Activated CD4-positive, alpha-beta T cell treated with anti-CD3 and anti-CD28 coated beads, Interleukin-2, amount 10 ng/mL, durations not matched to agents 24 days and 14 days (primary cell): ENCODE results near the gene MSH3. TPM values are rescaled to one million over a fixed set of nuclear protein-coding genes. Genes with fewer than 3 reads are reported as not detected.
"Not testable (repeated sequence)": the region's sequence is repeated elsewhere in the genome, so short reads cannot be mapped to it uniquely, and the experiment has no call there.

Experiments used
- DNase-seq: peaks from one replicate; pipeline ENCODE4 v3.0.0; 2022
- H3K27ac Mint-ChIP-seq: one replicate; pipeline ENCODE4 v1.8.0; 2022; ENCODE audit warnings: mild to moderate bottlenecking, mixed read lengths
- H3K27me3 Mint-ChIP-seq: one replicate; pipeline ENCODE4 v1.8.0; 2022; ENCODE audit warnings: mixed read lengths
- H3K36me3 Mint-ChIP-seq: one replicate; pipeline ENCODE4 v1.8.0; 2022; ENCODE audit warnings: low read depth, mild to moderate bottlenecking, mixed read lengths
- H3K4me1 Mint-ChIP-seq: one replicate; pipeline ENCODE4 v1.8.0; 2021; ENCODE audit warnings: mixed read lengths
- H3K4me3 Mint-ChIP-seq: one replicate; pipeline ENCODE4 v1.8.0; 2022; ENCODE audit warnings: mild to moderate bottlenecking, moderate library complexity, mixed read lengths
- H3K9me3 Mint-ChIP-seq: one replicate; pipeline ENCODE4 v1.8.0; 2021; ENCODE audit warnings: mixed read lengths
- intact Hi-C: fragments of 100-400 bp; cut with micrococcal nuclease; formaldehyde crosslinking; loops from one replicate; pipeline ENCODE4 v1.15.1; 2023
- total RNA-seq: library from RNA; stranded (reverse); gene quantifications from 2 replicates; pipeline ENCODE4 v1.2.3, GENCODE V29; 2022

MSH3 gene
- total RNA-seq, 1 donor from 2014 or later, result 21.1 TPM

DNA sequence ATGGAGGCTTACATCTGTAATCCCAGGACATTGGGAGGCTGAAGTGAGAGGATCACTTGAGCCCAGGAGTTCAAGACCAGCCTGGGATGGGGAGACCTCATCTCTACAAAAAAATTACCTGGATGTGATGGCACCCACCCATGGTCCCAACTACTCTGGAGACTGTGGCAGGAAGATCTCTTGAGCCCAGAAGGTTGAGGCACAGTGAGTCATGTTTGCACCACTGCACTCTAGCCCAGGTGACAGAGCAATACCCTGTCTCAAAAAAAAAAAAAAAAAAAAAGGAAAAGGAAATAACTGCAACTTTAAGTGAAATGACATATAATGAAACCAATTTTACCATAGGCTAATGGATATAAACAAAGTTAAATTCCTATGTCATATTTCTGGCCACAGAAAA lies 152.5 kb downstream of the MSH3 start:
- no peak for DNase-seq
- Mint-ChIP-seq H3K27me3 (no peaks in the 10 kb centered on the region), H3K36me3 (peaks cover 32% of the 10 kb centered on the region), H3K4me3 (no peak overlapping the region), H3K27ac (no peak overlapping the region), H3K9me3 (no peaks in the 10 kb centered on the region), H3K4me1 (peaks cover 9% of the 10 kb centered on the region)
- intact Hi-C loops, result no loop called here

DNA sequence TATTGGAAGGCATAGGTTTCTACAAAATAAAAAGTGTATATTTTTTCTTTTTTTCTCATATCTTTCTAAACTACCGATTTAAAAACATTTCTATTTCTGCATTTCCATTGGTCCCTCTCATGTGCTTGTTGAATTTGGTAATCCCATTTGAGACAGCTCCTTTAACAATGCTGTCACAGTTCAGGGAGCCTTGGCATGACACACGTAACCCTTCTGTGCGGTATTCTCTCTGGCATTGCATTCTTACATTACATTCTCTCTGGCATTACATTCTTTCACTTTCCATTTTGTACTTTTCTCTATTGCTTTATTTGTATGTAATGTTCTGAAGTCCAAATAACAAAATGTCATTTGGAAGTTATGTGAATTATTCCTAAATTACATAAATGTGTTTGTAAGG lies 155.0 kb downstream of the MSH3 start:
- peaks cover 29% of the 10 kb centered on the region for H3K36me3 Mint-ChIP-seq
- no peaks in the 10 kb centered on the region for H3K9me3 Mint-ChIP-seq
- H3K4me1 Mint-ChIP-seq, result peaks cover 11% of the 10 kb centered on the region
- no peak overlapping the region for H3K27ac Mint-ChIP-seq
- intact Hi-C loops, result no loop called here
- no peak overlapping the region for H3K4me3 Mint-ChIP-seq
- no peaks in the 10 kb centered on the region for H3K27me3 Mint-ChIP-seq
- no peak for DNase-seq

- intact Hi-C loops, result no loop called here
- H3K36me3 Mint-ChIP-seq, result peaks cover 32% of the 10 kb centered on the region
- no peaks in the 10 kb centered on the region for H3K9me3 Mint-ChIP-seq
- no peak for DNase-seq
- no peak overlapping the region for H3K27ac Mint-ChIP-seq
- peaks cover 11% of the 10 kb centered on the region for H3K4me1 Mint-ChIP-seq
- no peak overlapping the region for H3K4me3 Mint-ChIP-seq
- H3K27me3 Mint-ChIP-seq, result no peaks in the 10 kb centered on the region
Observed at GRCh38 chr5:80810425-80810824, 156.0 kb downstream of the MSH3 start.

GRCh38 chr5:80816590-80816989 lies 162.1 kb downstream of the MSH3 start:
- peaks cover 2% of the 10 kb centered on the region for H3K4me1 Mint-ChIP-seq
- no peak overlapping the region for H3K4me3 Mint-ChIP-seq
- intact Hi-C loops, result no loop called here

DNA sequence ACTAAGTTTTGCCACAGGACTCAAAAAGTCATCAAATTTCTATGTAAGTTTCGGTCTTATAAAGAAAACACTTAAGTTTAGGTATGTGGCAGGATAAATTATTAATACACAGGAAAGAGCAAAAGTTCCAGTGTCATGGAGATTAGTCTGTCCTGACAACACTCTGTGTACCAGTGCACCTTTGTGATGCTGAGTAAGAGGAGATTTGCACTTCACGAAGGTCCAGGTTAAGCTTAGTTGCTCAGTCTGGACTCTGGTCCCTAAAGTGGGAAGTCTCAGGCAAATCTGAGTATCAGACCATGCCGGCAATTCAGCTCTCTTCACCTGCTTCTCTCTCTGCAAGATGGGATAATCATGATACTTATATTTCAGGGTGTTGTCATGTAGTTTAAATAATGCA lies 166.2 kb downstream of the MSH3 start:
- Mint-ChIP-seq H3K9me3 (peaks cover 17% of the 10 kb centered on the region), H3K36me3 (peaks cover 34% of the 10 kb centered on the region), H3K4me1 (no peaks in the 10 kb centered on the region), H3K27me3 (no peaks in the 10 kb centered on the region), H3K27ac (no peak overlapping the region), H3K4me3 (no peak overlapping the region)
- DNase-seq, result no peak
- intact Hi-C loops, result no loop called here

More at GRCh38 chr5:80816590-80816989, 162.1 kb downstream of the MSH3 start:
- no peak for DNase-seq
- Mint-ChIP-seq H3K36me3 (peaks cover 38% of the 10 kb centered on the region), H3K27ac (no peak overlapping the region), H3K9me3 (peaks cover 17% of the 10 kb centered on the region), H3K27me3 (no peaks in the 10 kb centered on the region)

DNA sequence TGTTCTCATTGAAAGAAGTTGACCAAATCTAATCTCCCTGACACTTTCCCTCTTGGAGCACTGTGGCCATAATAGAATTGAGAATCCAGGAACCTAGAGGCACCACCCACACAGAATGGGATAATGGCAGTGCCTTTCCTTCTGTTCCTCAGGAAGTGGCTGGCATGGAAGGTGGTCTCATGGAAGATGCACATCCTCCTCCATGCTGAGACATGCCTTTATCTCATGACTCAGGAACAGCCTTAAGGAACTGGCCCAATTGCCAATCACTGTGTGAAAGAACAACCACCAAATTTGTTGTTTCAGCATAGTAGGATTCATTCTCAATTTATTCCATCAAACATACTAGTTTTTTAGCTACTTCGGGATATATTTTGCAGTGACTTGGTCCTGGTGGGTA lies 168.2 kb downstream of the MSH3 start:
- H3K9me3 Mint-ChIP-seq, result peaks cover 3% of the 10 kb centered on the region
- peaks cover 27% of the 10 kb centered on the region for H3K36me3 Mint-ChIP-seq
- DNase-seq, result no peak
- intact Hi-C loops, result no loop called here
- no peaks in the 10 kb centered on the region for H3K4me1 Mint-ChIP-seq
- H3K27ac Mint-ChIP-seq, result no peak overlapping the region
- H3K27me3 Mint-ChIP-seq, result no peaks in the 10 kb centered on the region
- no peak overlapping the region for H3K4me3 Mint-ChIP-seq

DNA sequence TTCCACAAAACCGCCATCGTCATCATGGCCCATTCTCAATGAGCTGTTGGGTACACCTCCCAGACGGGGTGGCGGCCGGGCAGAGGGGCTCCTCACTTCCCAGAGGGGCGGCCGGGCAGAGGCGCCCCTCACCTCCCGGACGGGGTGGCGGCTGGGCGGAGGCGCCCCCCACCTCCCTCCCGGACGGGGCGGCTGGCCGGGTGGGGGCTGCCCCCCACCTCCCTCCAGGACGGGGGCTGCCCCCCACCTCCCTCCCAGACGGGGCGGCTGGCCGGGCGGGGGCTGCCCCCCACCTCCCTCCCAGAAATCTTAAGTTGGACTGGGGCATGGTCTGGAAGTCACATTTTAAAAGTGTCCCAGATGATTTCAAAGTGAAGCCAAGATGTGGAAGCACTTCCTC lies 169.7 kb downstream of the MSH3 start:
- H3K27ac Mint-ChIP-seq, H3K4me1 Mint-ChIP-seq, H3K4me3 Mint-ChIP-seq, H3K27me3 Mint-ChIP-seq, H3K9me3 Mint-ChIP-seq, DNase-seq, intact Hi-C loops: not testable (repeated sequence)
- peaks cover 34% of the 10 kb centered on the region for H3K36me3 Mint-ChIP-seq

DNA sequence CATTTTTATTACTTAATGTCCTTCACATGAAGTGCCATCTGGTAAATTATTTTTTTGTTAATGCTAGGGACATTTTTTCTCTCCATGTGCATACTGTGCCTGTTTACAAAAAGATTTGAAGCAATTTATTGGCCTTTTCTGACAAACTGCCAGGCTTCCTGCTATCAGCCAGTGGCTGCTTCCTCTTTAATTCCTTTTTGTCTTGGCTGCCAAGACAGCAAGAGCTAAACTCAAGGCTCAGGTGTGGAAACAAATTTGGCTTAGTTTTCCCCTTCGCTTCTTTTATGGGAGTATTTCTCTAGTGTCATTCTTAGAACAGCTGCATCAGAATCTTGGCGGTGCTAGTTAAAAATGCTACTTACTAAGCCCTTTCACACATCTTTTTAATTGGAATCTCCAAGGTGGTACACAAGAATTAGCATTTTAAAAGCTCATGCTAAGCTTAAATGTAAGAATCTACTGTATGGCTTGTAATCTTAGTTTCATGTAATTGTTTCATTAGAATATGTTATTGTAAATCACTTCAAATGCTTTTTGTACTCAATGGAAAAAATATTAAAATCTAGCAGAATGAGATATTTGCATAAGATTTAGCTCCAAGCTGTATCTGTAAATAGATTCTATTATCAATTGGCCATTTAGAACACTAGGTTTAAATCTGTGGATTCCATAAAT lies 171.5 kb downstream of the MSH3 start:
- no peak for DNase-seq
- peaks cover 41% of the 10 kb centered on the region for H3K36me3 Mint-ChIP-seq
- intact Hi-C loops, result no loop called here
- peaks cover 8% of the 10 kb centered on the region for H3K9me3 Mint-ChIP-seq
- H3K27ac Mint-ChIP-seq, result no peak overlapping the region
- no peaks in the 10 kb centered on the region for H3K4me1 Mint-ChIP-seq
- H3K27me3 Mint-ChIP-seq, result no peaks in the 10 kb centered on the region
- H3K4me3 Mint-ChIP-seq, result no peak overlapping the region

DNA sequence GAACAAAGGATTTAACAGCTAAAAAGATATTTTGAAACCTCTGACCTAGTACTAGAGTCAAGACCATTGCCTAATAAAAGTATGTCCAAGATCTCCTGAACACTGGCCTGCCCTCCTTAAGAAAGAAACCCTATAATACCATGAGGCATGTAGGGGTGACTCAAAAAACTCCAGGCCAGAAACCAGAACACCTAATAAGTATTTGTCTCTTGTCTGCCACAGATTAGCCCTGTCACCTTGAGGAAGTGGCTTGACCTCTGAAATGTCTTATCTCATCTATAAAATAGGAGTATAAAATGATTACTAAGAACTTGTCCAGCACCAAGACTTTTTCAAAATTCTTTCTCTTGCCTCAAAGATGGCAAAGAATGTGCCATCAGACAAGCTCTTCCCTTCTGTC lies 180.3 kb downstream of the MSH3 start:
- DNase-seq, result no peak
- Mint-ChIP-seq H3K27me3 (no peaks in the 10 kb centered on the region), H3K36me3 (peaks cover 15% of the 10 kb centered on the region), H3K4me1 (peaks cover 21% of the 10 kb centered on the region), H3K9me3 (no peaks in the 10 kb centered on the region), H3K4me3 (no peak overlapping the region), H3K27ac (no peak overlapping the region)
- intact Hi-C loops, result no loop called here

- Mint-ChIP-seq H3K36me3 (peaks cover 11% of the 10 kb centered on the region), H3K4me3 (no peak overlapping the region), H3K27ac (no peak overlapping the region)
Observed at GRCh38 chr5:80835128-80835527, 180.7 kb downstream of the MSH3 start.

DNA sequence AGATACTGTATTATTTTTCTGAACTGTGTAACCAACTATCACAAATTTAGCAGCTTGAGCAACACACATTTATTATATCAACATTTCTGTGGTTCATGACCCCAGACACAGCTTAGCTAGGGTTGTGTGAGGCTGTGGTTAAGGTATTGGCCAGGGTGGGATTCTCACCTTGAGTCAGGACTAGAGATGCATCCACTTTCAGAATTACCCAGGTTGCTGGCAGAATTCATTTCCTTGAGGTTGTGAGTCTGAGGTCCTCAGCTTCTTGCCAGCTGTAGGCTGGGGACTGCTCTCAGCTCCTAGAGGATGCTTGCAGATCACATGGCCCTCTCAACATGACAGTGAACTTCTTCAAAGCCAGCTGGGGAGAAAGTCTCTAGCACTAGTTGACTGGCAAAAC lies 183.2 kb downstream of the MSH3 start:
- peaks cover 24% of the 10 kb centered on the region for H3K4me1 Mint-ChIP-seq
- no peak overlapping the region for H3K4me3 Mint-ChIP-seq
- intact Hi-C loops, result no loop called here
- no peak overlapping the region for H3K27ac Mint-ChIP-seq
- peaks cover 16% of the 10 kb centered on the region for H3K36me3 Mint-ChIP-seq
- no peaks in the 10 kb centered on the region for H3K27me3 Mint-ChIP-seq
- peaks cover 9% of the 10 kb centered on the region for H3K9me3 Mint-ChIP-seq
- DNase-seq, result peak; percentile 68

More at GRCh38 chr5:80835128-80835527, 180.7 kb downstream of the MSH3 start:
- no peak for DNase-seq
- Mint-ChIP-seq H3K27me3 (no peaks in the 10 kb centered on the region), H3K9me3 (no peaks in the 10 kb centered on the region), H3K4me1 (peaks cover 21% of the 10 kb centered on the region)
- intact Hi-C loops, result no loop called here

DNA sequence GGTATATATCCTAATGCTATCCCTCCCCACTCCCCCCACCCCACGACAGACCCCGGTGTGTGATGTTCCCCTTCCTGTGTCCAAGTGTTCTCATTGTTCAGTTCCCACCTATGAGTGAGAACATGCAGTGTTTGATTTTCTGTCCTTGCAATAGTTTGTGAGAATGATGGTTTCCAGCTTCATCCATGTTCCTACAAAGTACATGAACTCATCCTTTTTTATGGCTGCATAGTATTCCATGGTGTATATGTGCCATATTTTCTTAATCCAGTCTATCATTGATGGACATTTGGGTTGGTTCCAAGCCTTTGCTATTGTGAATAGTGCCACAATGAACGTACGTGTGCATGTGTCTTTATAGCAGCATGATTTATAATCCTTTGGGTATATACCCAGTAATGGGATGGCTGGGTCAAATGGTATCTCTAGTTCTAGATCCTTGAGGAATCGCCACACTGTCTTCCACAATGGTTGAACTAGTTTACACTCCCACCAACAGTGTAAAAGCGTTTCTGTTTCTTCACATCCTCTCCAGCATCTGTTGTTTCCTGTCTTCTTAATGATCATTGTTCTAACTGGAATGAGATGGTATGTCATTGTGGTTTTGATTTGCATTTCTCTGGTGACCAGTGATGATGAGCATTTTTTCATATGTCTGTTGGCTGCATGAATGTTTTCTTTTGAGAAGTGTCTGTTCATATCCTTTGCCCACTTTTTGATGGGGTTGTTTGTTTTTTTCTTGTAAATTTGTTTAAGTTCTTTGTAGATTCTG lies 186.8 kb downstream of the MSH3 start:
- Mint-ChIP-seq H3K9me3 (peaks cover 26% of the 10 kb centered on the region), H3K4me1 (peaks cover 18% of the 10 kb centered on the region), H3K36me3 (peaks cover 34% of the 10 kb centered on the region)
- H3K27ac Mint-ChIP-seq, intact Hi-C loops, DNase-seq, H3K4me3 Mint-ChIP-seq, H3K27me3 Mint-ChIP-seq: not testable (repeated sequence)

DNA sequence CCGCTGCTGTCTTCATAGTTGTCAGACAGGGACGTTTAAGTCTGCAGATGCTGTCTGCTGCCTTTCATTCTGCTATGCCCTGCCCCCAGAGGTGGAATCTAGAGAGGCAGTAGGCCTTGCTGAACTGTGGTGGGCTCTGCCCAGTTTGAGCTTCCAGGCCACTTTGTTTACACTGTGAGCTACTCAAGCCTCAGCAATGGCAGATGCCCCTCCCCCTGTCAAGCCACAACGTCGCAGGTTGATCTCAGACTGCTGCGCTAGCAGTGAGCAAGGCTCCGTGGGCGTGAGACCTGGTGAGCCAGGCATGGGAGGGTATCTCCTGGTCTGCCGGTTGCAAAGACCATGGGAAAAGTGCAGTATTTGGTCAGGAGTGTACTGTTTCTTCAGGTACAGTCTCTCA lies 192.0 kb downstream of the MSH3 start:
- H3K36me3 Mint-ChIP-seq, result peaks cover 66% of the 10 kb centered on the region

DNA sequence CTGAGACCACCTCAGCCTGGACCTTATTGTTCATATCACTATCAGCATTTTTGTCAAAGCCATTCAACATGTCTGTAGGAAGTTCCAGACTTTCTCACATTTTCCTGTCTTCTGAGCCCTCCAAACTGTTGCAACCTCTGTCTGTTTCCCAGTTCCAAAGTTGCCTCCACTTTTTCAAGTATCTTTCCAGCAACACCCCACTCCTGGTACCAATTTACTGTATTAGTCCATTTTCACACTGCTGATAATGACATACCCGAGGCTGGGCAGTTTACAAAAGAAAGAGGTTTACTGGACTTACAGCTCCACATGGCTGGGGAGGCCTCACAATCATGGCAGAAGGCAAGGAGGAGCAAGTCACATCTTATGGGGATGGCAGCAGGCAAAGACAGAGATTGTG lies 195.7 kb downstream of the MSH3 start:
- H3K27me3 Mint-ChIP-seq, H3K27ac Mint-ChIP-seq, DNase-seq, H3K4me3 Mint-ChIP-seq: not testable (repeated sequence)
- peaks cover 13% of the 10 kb centered on the region for H3K4me1 Mint-ChIP-seq
- H3K36me3 Mint-ChIP-seq, result peaks cover 51% of the 10 kb centered on the region
- intact Hi-C loops, result loop anchor here (2.0 kb wide), 1 partner anchor 15 kb away; no protein-coding TSS in a partner anchor
- peaks cover 22% of the 10 kb centered on the region for H3K9me3 Mint-ChIP-seq

More for the DNA sequence above, 192.0 kb downstream of the MSH3 start:
- intact Hi-C loops, H3K27me3 Mint-ChIP-seq, DNase-seq, H3K4me3 Mint-ChIP-seq, H3K4me1 Mint-ChIP-seq, H3K27ac Mint-ChIP-seq: not testable (repeated sequence)
- H3K9me3 Mint-ChIP-seq, result peaks cover 37% of the 10 kb centered on the region
